IMR-90 (cell line): ENCODE results near the gene NEK11. TPM values are rescaled to one million over a fixed set of nuclear protein-coding genes. Genes with fewer than 3 reads are reported as not detected.

ENCODE experiments used
- ATAC-seq: fragments of 200-7000 bp; cut with Tn5 transposase; 2 replicates; pipeline ENCODE4 v1.9.1; 2020; ENCODE audit warnings: low read depth, mild to moderate bottlenecking, moderate library complexity
- BruUV-seq: library from RNA; stranded (reverse); fragments of 400-500 nt; replicated peaks from 2 replicates; lab custom pipeline; 2021; lab: Mats Ljungman, UMichigan
- CTCF ChIA-PET: fragments of 300-600 bp; formaldehyde crosslinking; extraction: SDS; loops from one replicate; lab custom pipeline; 2021; ENCODE audit warnings: antibody characterized with exemption; lab: Yijun Ruan, JAX
- POLR2A ChIA-PET: fragments of 300-600 bp; sonication (Branson Sonifier 250); formaldehyde crosslinking; loops from one replicate; lab custom pipeline; 2022; ENCODE audit warnings: antibody characterized with exemption; ENCODE audit not compliant: unreplicated experiment; lab: Charles Lee
- DNase-seq: peaks from one replicate; pipeline ENCODE4 v3.0.0; 2013
- H2AFZ ChIP-seq: replicated peaks from 2 replicates; pipeline ENCODE3; 2013; ENCODE audit warnings: low read length, mild to moderate bottlenecking; ENCODE audit not compliant: poor library complexity
- H2AK5ac ChIP-seq: 2 replicates; pipeline ENCODE4 v1.6.1; 2013; ENCODE audit warnings: low read depth, low read length, inconsistent platforms
- H2AK9ac ChIP-seq: replicated peaks from 2 replicates; pipeline ENCODE3; 2013; ENCODE audit warnings: mild to moderate bottlenecking, low read depth, low read length, moderate library complexity; ENCODE audit not compliant: poor library complexity
- H2BK120ac ChIP-seq: 2 replicates; pipeline ENCODE4 v1.6.1; 2013; ENCODE audit warnings: low read depth, low read length, inconsistent platforms
- H2BK15ac ChIP-seq: 3 replicates; pipeline ENCODE4 v1.6.1; 2013; ENCODE audit warnings: low read depth, low read length, inconsistent platforms
- H2BK20ac ChIP-seq: 2 replicates; pipeline ENCODE4 v1.6.1; 2013; ENCODE audit warnings: low read depth, mild to moderate bottlenecking, inconsistent platforms, low read length, moderate library complexity
- H2BK5ac ChIP-seq: 2 replicates; pipeline ENCODE4 v1.6.1; 2013; ENCODE audit warnings: mild to moderate bottlenecking, low read depth, low read length, inconsistent platforms; ENCODE audit not compliant: poor library complexity, severe bottlenecking
- H3K14ac ChIP-seq: replicated peaks from 2 replicates; pipeline ENCODE4 v1.6.1; 2013; ENCODE audit warnings: low read depth, low read length, inconsistent platforms
- H3K18ac ChIP-seq: 2 replicates; pipeline ENCODE4 v1.6.1; 2013; ENCODE audit warnings: low read depth, low read length, control low read depth
- H3K23ac ChIP-seq: 2 replicates; pipeline ENCODE4 v1.6.1; 2013; ENCODE audit warnings: low read depth, low read length, inconsistent platforms
- H3K27ac ChIP-seq: 2 replicates; pipeline ENCODE4 v1.5.1; 2013; ENCODE audit warnings: mild to moderate bottlenecking, control low read depth, low read length; ENCODE audit not compliant: insufficient read depth
- H3K27me3 ChIP-seq: 2 replicates; pipeline ENCODE4 v1.6.1; 2013; ENCODE audit warnings: low read length; ENCODE audit not compliant: control insufficient read depth, insufficient read depth
- H3K36me3 ChIP-seq: 2 replicates; pipeline ENCODE4 v1.6.1; 2013; ENCODE audit warnings: low read length, mixed read lengths; ENCODE audit not compliant: control insufficient read depth, insufficient read depth
- H3K4ac ChIP-seq: 2 replicates; pipeline ENCODE4 v1.6.1; 2013; ENCODE audit warnings: low read depth, low read length, inconsistent platforms
- H3K4me1 ChIP-seq: 2 replicates; pipeline ENCODE4 v1.6.1; 2013; ENCODE audit warnings: low read length, mixed read lengths; ENCODE audit not compliant: control insufficient read depth, insufficient read depth
- H3K4me2 ChIP-seq: 2 replicates; pipeline ENCODE4 v1.6.1; 2013; ENCODE audit warnings: low read depth, mild to moderate bottlenecking, control low read depth, low read length, moderate library complexity
- H3K4me3 ChIP-seq: 2 replicates; pipeline ENCODE4 v1.5.1; 2013; ENCODE audit warnings: low read depth, mild to moderate bottlenecking, control low read depth, low read length, moderate library complexity; ENCODE audit not compliant: insufficient read depth
- H3K56ac ChIP-seq: 2 replicates; pipeline ENCODE4 v1.6.1; 2013; ENCODE audit warnings: low read length, inconsistent platforms; ENCODE audit not compliant: insufficient read depth; ENCODE audit errors: extremely low read depth
- H3K79me1 ChIP-seq, 2 experiments: 2 replicates each; pipeline ENCODE4 v1.6.1; 2013; ENCODE audit warnings: low read length in 2 of 2, inconsistent platforms in 1 of 2, low read depth in 1 of 2
- H3K9ac ChIP-seq: 2 replicates; pipeline ENCODE4 v1.6.1; 2013; ENCODE audit warnings: low read depth, low read length, control low read depth
- H3K9me1 ChIP-seq: 2 replicates; pipeline ENCODE4 v1.6.1; 2013; ENCODE audit warnings: low read length, inconsistent platforms; ENCODE audit not compliant: insufficient read depth
- H3K9me3 ChIP-seq: 2 replicates; pipeline ENCODE4 v1.6.1; 2013; ENCODE audit warnings: low read length; ENCODE audit not compliant: control insufficient read depth, insufficient read depth
- H4K20me1 ChIP-seq: 2 replicates; pipeline ENCODE4 v1.6.1; 2013; ENCODE audit warnings: low read length, inconsistent platforms; ENCODE audit not compliant: insufficient read depth
- H4K5ac ChIP-seq: 2 replicates; pipeline ENCODE4 v1.6.1; 2013; ENCODE audit warnings: mild to moderate bottlenecking, low read depth, low read length, control low read depth
- H4K8ac ChIP-seq, 2 experiments: 2 replicates each; pipeline ENCODE4 v1.6.1; 2013; ENCODE audit warnings: low read depth in 2 of 2, low read length in 2 of 2, control low read depth in 1 of 2, inconsistent platforms in 1 of 2
- H4K91ac ChIP-seq: 2 replicates; pipeline ENCODE4 v1.6.1; 2013; ENCODE audit warnings: low read depth, low read length, inconsistent platforms; ENCODE audit not compliant: insufficient read depth
- BHLHE40 ChIP-seq: fragments of 150-350 bp; IDR thresholded peaks from 2 replicates; pipeline ENCODE4 v1.6.1; 2016; ENCODE audit warnings: mild to moderate bottlenecking, low read depth, low read length
- CEBPB ChIP-seq: IDR thresholded peaks from 2 replicates; pipeline ENCODE4 v1.6.1; 2012; ENCODE audit warnings: low read depth, low read length, improper control_type of control experiment
- CHD1 ChIP-seq: IDR thresholded peaks from 2 replicates; pipeline ENCODE4 v1.6.1; 2012; ENCODE audit warnings: low read depth, low read length, improper control_type of control experiment
- CTCF ChIP-seq: conservative IDR thresholded peaks from 2 replicates; pipeline ENCODE4 v1.5.1; 2012; ENCODE audit warnings: mild to moderate bottlenecking, low read depth, low read length, improper control_type of control experiment
- ELK1 ChIP-seq: fragments of 150-350 bp; IDR thresholded peaks from 2 replicates; pipeline ENCODE4 v1.6.1; 2016; ENCODE audit warnings: low read depth, mild to moderate bottlenecking, low read length, moderate library complexity, borderline replicate concordance
- FOS ChIP-seq: fragments of 150-350 bp; IDR thresholded peaks from 2 replicates; pipeline ENCODE4 v1.6.1; 2016; ENCODE audit warnings: low read depth, low read length
- MAFK ChIP-seq: IDR thresholded peaks from 2 replicates; pipeline ENCODE4 v1.6.1; 2012; ENCODE audit warnings: low read depth, low read length, improper control_type of control experiment
- MAZ ChIP-seq: IDR thresholded peaks from 2 replicates; pipeline ENCODE4 v1.6.1; 2012; ENCODE audit warnings: low read depth, mild to moderate bottlenecking, low read length, improper control_type of control experiment, moderate library complexity, borderline replicate concordance
- MXI1 ChIP-seq: IDR thresholded peaks from 2 replicates; pipeline ENCODE4 v1.6.1; 2012; ENCODE audit warnings: low read depth, mild to moderate bottlenecking, low read length, moderate library complexity, borderline replicate concordance
- NFE2L2 ChIP-seq: fragments of 150-350 bp; IDR thresholded peaks from 2 replicates; pipeline ENCODE4 v1.6.1; 2016; ENCODE audit warnings: low read depth, mild to moderate bottlenecking, low read length
- POLR2A ChIP-seq: IDR thresholded peaks from 2 replicates; pipeline ENCODE4 v1.6.1; 2012; ENCODE audit warnings: mild to moderate bottlenecking, low read depth, low read length
- RAD21 ChIP-seq: IDR thresholded peaks from 2 replicates; pipeline ENCODE4 v1.6.1; 2012; ENCODE audit warnings: low read length, improper control_type of control experiment
- RCOR1 ChIP-seq: IDR thresholded peaks from 2 replicates; pipeline ENCODE4 v1.6.1; 2012; ENCODE audit warnings: mild to moderate bottlenecking, low read length, improper control_type of control experiment; ENCODE audit not compliant: insufficient replicate concordance
- RFX5 ChIP-seq: IDR thresholded peaks from 2 replicates; pipeline ENCODE4 v1.8.0; 2012; ENCODE audit warnings: low read depth, mild to moderate bottlenecking, low read length, moderate library complexity
- SMC3 ChIP-seq: fragments of 150-350 bp; IDR thresholded peaks from 2 replicates; pipeline ENCODE4 v1.6.1; 2016; ENCODE audit warnings: low read depth, mild to moderate bottlenecking, antibody characterized with exemption, low read length, moderate library complexity
- USF2 ChIP-seq: fragments of 150-350 bp; IDR thresholded peaks from 2 replicates; pipeline ENCODE4 v1.6.1; 2017; ENCODE audit warnings: mild to moderate bottlenecking, antibody characterized with exemption, low read length, low read depth
- WGBS, 2 experiments: methylation state at CpG; one replicate each; pipeline versions ENCODE4 v1.1.5 to v1.1.7; 2013; ENCODE audit warnings: missing lambda C conversion rate in 2 of 2; ENCODE audit not compliant: insufficient read length in 1 of 2; ENCODE audit errors: extremely low coverage in 2 of 2; 5-methylcytosine and 5-hydroxymethylcytosine counted together
- dilution Hi-C: fragments of 300-500 bp; cut with HindIII; formaldehyde crosslinking; loops from one replicate; pipeline ENCODE4 v1.14.3; 2018; ENCODE audit warnings: low sequenced_read_pairs; ENCODE audit not compliant: unreplicated experiment
- in situ Hi-C: fragments of 300-500 bp; cut with MboI; formaldehyde crosslinking; loops from 3 replicates; pipeline ENCODE4 v1.14.3; 2019; ENCODE audit warnings: low sequenced_read_pairs, inconsistent platforms, mixed read lengths
- intact Hi-C: fragments of 100-400 bp; cut with micrococcal nuclease; formaldehyde crosslinking; loops from 2 replicates; pipeline ENCODE4 v1.10.0; 2022
- polyA plus RNA-seq, 3 experiments: library from polyadenylated mRNA; depleted of rRNA; stranded (reverse); fragments of >200 nt; gene quantifications; 2 replicates each; pipeline ENCODE4 v1.2.3, GENCODE V29; 2012; ENCODE audit warnings: low replicate concordance in 1 of 3
- total RNA-seq: library from RNA; depleted of rRNA; stranded (reverse); fragments of >200 nt; gene quantifications from 2 replicates; pipeline ENCODE4 v1.2.3, GENCODE V29; 2012

The NEK11 gene
- total and polyA plus RNA-seq, 2 of the 4 experiments (the other 2 are of a cell fraction) = 1.1 to 1.6 TPM

DNA sequence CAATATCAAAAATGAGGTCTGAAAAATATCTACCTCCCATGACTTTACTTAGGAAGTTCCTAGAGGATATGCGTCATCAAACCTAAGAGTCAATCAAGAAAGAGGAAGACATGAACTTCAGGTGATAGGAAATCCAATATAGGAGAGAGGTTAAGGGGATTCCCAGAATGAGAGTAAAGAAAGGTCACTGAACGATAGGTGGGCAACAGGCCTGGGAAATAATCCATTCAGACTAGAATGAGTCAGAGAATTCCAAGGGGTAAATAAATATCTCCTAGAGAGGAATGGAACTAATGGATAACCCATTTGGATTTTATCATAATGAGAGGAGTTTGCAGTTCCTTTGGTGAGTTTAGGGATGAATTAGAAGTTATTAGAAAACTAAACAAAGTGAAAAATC, 223.8 kb downstream of the NEK11 start:
- H3K27me3 ChIP-seq = no peaks in the 10 kb centered on the region
- no peak overlapping the region for H2AFZ ChIP-seq
- no peak overlapping the region for H2AK9ac ChIP-seq
- ATAC-seq (no peak), DNase-seq (no peak)
- intact Hi-C loops = no loop called here
- H3K9ac ChIP-seq = no peak overlapping the region
- H4K5ac ChIP-seq = no peak overlapping the region
- no peak overlapping the region for H3K4ac ChIP-seq
- H2AK5ac ChIP-seq = no peak overlapping the region
- no peaks in the 10 kb centered on the region for H3K79me1 ChIP-seq
- H3K4me1 ChIP-seq = no peaks in the 10 kb centered on the region
- H3K36me3 ChIP-seq = no peaks in the 10 kb centered on the region
- no peak overlapping the region for H2BK120ac ChIP-seq
- no peak overlapping the region for H3K14ac ChIP-seq
- H3K9me1 ChIP-seq = no peaks in the 10 kb centered on the region
- H2BK15ac ChIP-seq = no peak overlapping the region
- no peak overlapping the region for H3K27ac ChIP-seq
- 100% methylated on average over 1 of the region's 2 CpGs; no CpG with 5 or more reads in 1 of the 2 experiments for WGBS, 2 experiments
- no peak overlapping the region for H4K8ac ChIP-seq
- no peaks in the 10 kb centered on the region for H3K9me3 ChIP-seq
- no TSS peak for BruUV-seq
- H3K18ac ChIP-seq = no peak overlapping the region
- H3K4me2 ChIP-seq = no peak overlapping the region
- dilution Hi-C loops = no loop called here
- no peak overlapping the region for H3K56ac ChIP-seq
- in situ Hi-C loops = no loop called here
- no peak for TF ChIP-seq POLR2A
- TF ChIP-seq CTCF = no peak
- no peak for TF ChIP-seq MAZ
- no peak for TF ChIP-seq NFE2L2
- TF ChIP-seq USF2 = no peak
- TF ChIP-seq ELK1 = no peak
- TF ChIP-seq RCOR1 = no peak
- no peak for TF ChIP-seq RFX5
- TF ChIP-seq CHD1 = no peak
- no peak for TF ChIP-seq SMC3
- no peak for TF ChIP-seq BHLHE40
- no peak for TF ChIP-seq RAD21
- no peak for TF ChIP-seq MAFK
- no peak for TF ChIP-seq FOS
- no peak for TF ChIP-seq MXI1
- TF ChIP-seq CEBPB = no peak
- H3K23ac ChIP-seq = no peak overlapping the region
- H4K91ac ChIP-seq = no peak overlapping the region
- no peak overlapping the region for H3K4me3 ChIP-seq
- no peaks in the 10 kb centered on the region for H4K20me1 ChIP-seq
- no peak overlapping the region for H2BK5ac ChIP-seq
- POLR2A ChIA-PET = no interaction called here
- H2BK20ac ChIP-seq = no peak overlapping the region
- CTCF ChIA-PET = no interaction called here
